Calu3 (cell line): ENCODE measurements around the gene DROSHA. TPM values are rescaled to one million over a fixed set of nuclear protein-coding genes. Genes with fewer than 3 reads are reported as not detected.

Source experiments
- BruUV-seq: library from RNA; stranded (reverse); fragments of 400-500 nt; replicated peaks from 2 replicates; lab custom pipeline; 2021; lab: Mats Ljungman, UMichigan
- CTCF ChIA-PET: fragments of 300-600 bp; sonication (Branson Sonifier 250); formaldehyde crosslinking; loops from one replicate; lab custom pipeline; 2022; ENCODE audit warnings: antibody characterized with exemption; lab: Charles Lee
- DNase-seq: peaks from one replicate; pipeline ENCODE4 v3.0.0; 2022
- H3K27ac Mint-ChIP-seq: one replicate; pipeline ENCODE4 v1.8.0; 2022; ENCODE audit warnings: mixed read lengths; ENCODE audit not compliant: unreplicated experiment
- H3K27me3 Mint-ChIP-seq: one replicate; pipeline ENCODE4 v1.8.0; 2022; ENCODE audit warnings: mixed read lengths; ENCODE audit not compliant: unreplicated experiment
- H3K36me3 Mint-ChIP-seq: one replicate; pipeline ENCODE4 v1.8.0; 2022; ENCODE audit warnings: mild to moderate bottlenecking, moderate library complexity, mixed read lengths; ENCODE audit not compliant: insufficient read depth, unreplicated experiment
- H3K4me1 Mint-ChIP-seq: one replicate; pipeline ENCODE4 v1.8.0; 2022; ENCODE audit warnings: mild to moderate bottlenecking, low read depth, mixed read lengths; ENCODE audit not compliant: unreplicated experiment
- H3K4me3 Mint-ChIP-seq: one replicate; pipeline ENCODE4 v1.8.0; 2022; ENCODE audit warnings: mild to moderate bottlenecking, low read depth, moderate library complexity, mixed read lengths; ENCODE audit not compliant: unreplicated experiment
- H3K9me3 Mint-ChIP-seq: one replicate; pipeline ENCODE4 v1.8.0; 2022; ENCODE audit warnings: low read depth, mixed read lengths; ENCODE audit not compliant: unreplicated experiment
- intact Hi-C: fragments of 100-400 bp; cut with micrococcal nuclease; formaldehyde crosslinking; loops from one replicate; pipeline ENCODE4 v1.10.0; 2022; ENCODE audit not compliant: unreplicated experiment
- total RNA-seq: library from RNA; stranded (reverse); gene quantifications from 2 replicates; pipeline ENCODE4 v1.2.3, GENCODE V29; 2022
- TF ChIP-seq, protein P1 (sequence below): fragments of 200-600 bp; IDR thresholded peaks from one replicate; pipeline ENCODE4 v1.8.0; 2022; ENCODE audit warnings: antibody characterized with exemption; ENCODE audit not compliant: unreplicated experiment

The DROSHA gene
- total RNA-seq, 1 experiment from 2014 or later, result 72.5 TPM

- no peak for DNase-seq
- CTCF ChIA-PET, result no interaction called here
- H3K9me3 Mint-ChIP-seq, result no peaks in the 10 kb centered on the region
- peaks cover 14% of the 10 kb centered on the region for H3K27me3 Mint-ChIP-seq
- BruUV-seq, result no TSS peak
- intact Hi-C loops, result no loop called here
- no peak overlapping the region for H3K27ac Mint-ChIP-seq
- H3K36me3 Mint-ChIP-seq, result no peaks in the 10 kb centered on the region
- no peak overlapping the region for H3K4me3 Mint-ChIP-seq
- TF ChIP-seq, protein P1, sequence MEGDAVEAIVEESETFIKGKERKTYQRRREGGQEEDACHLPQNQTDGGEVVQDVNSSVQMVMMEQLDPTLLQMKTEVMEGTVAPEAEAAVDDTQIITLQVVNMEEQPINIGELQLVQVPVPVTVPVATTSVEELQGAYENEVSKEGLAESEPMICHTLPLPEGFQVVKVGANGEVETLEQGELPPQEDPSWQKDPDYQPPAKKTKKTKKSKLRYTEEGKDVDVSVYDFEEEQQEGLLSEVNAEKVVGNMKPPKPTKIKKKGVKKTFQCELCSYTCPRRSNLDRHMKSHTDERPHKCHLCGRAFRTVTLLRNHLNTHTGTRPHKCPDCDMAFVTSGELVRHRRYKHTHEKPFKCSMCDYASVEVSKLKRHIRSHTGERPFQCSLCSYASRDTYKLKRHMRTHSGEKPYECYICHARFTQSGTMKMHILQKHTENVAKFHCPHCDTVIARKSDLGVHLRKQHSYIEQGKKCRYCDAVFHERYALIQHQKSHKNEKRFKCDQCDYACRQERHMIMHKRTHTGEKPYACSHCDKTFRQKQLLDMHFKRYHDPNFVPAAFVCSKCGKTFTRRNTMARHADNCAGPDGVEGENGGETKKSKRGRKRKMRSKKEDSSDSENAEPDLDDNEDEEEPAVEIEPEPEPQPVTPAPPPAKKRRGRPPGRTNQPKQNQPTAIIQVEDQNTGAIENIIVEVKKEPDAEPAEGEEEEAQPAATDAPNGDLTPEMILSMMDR, result no peak
- no peaks in the 10 kb centered on the region for H3K4me1 Mint-ChIP-seq
Observed at GRCh38 chr5:31380049-31380448, 151.8 kb downstream of the DROSHA start.

GRCh38 chr5:31378838-31379237, 153.1 kb downstream of the DROSHA start:
- H3K36me3 Mint-ChIP-seq, result no peaks in the 10 kb centered on the region
- no peaks in the 10 kb centered on the region for H3K4me1 Mint-ChIP-seq
- H3K27me3 Mint-ChIP-seq, result peaks cover 14% of the 10 kb centered on the region
- no TSS peak for BruUV-seq
- H3K27ac Mint-ChIP-seq, result no peak overlapping the region
- TF ChIP-seq, protein P1, result no peak
- intact Hi-C loops, result no loop called here
- no peak for DNase-seq
- CTCF ChIA-PET, result no interaction called here
- H3K4me3 Mint-ChIP-seq, result no peak overlapping the region
- no peaks in the 10 kb centered on the region for H3K9me3 Mint-ChIP-seq

GRCh38 chr5:31378136-31378535, 153.8 kb downstream of the DROSHA start:
- CTCF ChIA-PET, result no interaction called here

DNA sequence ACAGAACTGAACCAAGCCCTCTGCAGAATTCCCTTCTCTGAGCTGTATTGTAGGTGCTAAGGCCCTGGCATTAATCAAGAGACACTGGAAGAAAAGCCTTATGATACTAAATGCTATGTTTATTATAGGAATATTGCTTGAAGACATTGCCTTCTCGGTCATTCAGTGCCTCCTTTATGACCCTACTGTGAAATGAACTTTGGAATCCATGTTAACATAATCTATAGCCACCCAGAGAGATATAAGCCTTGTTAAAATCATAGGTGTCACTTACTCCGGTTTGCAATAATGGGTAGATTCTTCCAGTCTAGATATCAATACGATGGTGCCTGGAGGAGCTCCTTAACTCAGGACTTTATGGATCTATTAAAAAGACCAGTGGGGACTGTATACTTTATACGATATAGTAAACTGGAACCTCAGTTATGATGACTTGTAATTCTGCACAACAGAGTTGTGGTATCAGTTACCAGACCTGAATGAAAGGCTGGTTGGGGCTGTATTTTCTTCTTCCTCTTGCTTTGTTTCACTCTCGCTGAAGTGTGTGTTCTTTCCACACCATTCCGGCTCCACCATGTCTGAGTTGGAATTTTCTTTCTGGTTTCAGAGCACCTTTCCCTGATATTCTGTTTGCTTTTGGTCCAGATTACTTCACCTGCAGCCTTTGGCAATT, 154.5 kb downstream of the DROSHA start:
- DNase-seq, result no peak
- Mint-ChIP-seq H3K4me1 (no peaks in the 10 kb centered on the region), H3K27me3 (peaks cover 19% of the 10 kb centered on the region), H3K4me3 (no peak overlapping the region), H3K27ac (no peak overlapping the region), H3K9me3 (no peaks in the 10 kb centered on the region), H3K36me3 (no peaks in the 10 kb centered on the region)
- BruUV-seq, result no TSS peak
- CTCF ChIA-PET, result interaction anchor here (0.7 kb wide), 1 partner anchor 19 kb away, joined by 9 read pairs; no protein-coding TSS in a partner anchor
- TF ChIP-seq, protein P1, result no peak
- intact Hi-C loops, result no loop called here

More at GRCh38 chr5:31378136-31378535, 153.8 kb downstream of the DROSHA start:
- no peak overlapping the region for H3K27ac Mint-ChIP-seq
- BruUV-seq, result no TSS peak
- intact Hi-C loops, result no loop called here
- H3K4me1 Mint-ChIP-seq, result no peaks in the 10 kb centered on the region
- TF ChIP-seq, protein P1, result no peak
- no peaks in the 10 kb centered on the region for H3K36me3 Mint-ChIP-seq
- no peak overlapping the region for H3K4me3 Mint-ChIP-seq
- H3K9me3 Mint-ChIP-seq, result no peaks in the 10 kb centered on the region
- no peak for DNase-seq
- peaks cover 14% of the 10 kb centered on the region for H3K27me3 Mint-ChIP-seq
